Activated T-cell treated with anti-CD3 and anti-CD28 coated beads, Interleukin-2, amount 50 U/mL, for 1 hour (primary cell): ENCODE results near the gene SPOCK2.
"Not testable (repeated sequence)": the region's sequence is repeated elsewhere in the genome, so short reads cannot be mapped to it uniquely, and the experiment has no call there.

Source experiments
- DNase-seq: peaks from one replicate; pipeline ENCODE4 v3.0.0-alpha.2; 2020

The SPOCK2 gene

GRCh38 chr10:72087969-72088888 lies at the start of gene SPOCK2:
TSS of gene SPOCK2 (minus strand) at chr10:72088551. CDS start at chr10:72088328, 223 bp downstream.
- peak; percentile 78 for DNase-seq

GRCh38 chr10:72137583-72137982 lies 49.2 kb upstream of the SPOCK2 start:
- no peak for DNase-seq

GRCh38 chr10:72136225-72136624 lies 47.9 kb upstream of the SPOCK2 start:
- not testable (repeated sequence) for DNase-seq

GRCh38 chr10:72134785-72135767 lies 46.7 kb upstream of the SPOCK2 start:
- no peak for DNase-seq

GRCh38 chr10:72133517-72133916 lies 45.2 kb upstream of the SPOCK2 start:
- no peak for DNase-seq

- DNase-seq = no peak
Observed at GRCh38 chr10:72132854-72133253, 44.5 kb upstream of the SPOCK2 start.

GRCh38 chr10:72127571-72127970 lies 39.2 kb upstream of the SPOCK2 start:
- no peak for DNase-seq

GRCh38 chr10:72126872-72127232 lies 38.5 kb upstream of the SPOCK2 start:
- DNase-seq = no peak

- DNase-seq = no peak
Observed at GRCh38 chr10:72126184-72126871, 38.0 kb upstream of the SPOCK2 start.

- DNase-seq = no peak
Observed at GRCh38 chr10:72124989-72125388, 36.6 kb upstream of the SPOCK2 start.

- no peak for DNase-seq
Observed at GRCh38 chr10:72124381-72124780, 36.0 kb upstream of the SPOCK2 start.

- no peak for DNase-seq
Observed at GRCh38 chr10:72123616-72124015, 35.3 kb upstream of the SPOCK2 start.

- DNase-seq = no peak
Observed at GRCh38 chr10:72122221-72122620, 33.9 kb upstream of the SPOCK2 start.

- DNase-seq = no peak
Observed at GRCh38 chr10:72121389-72121788, 33.0 kb upstream of the SPOCK2 start.

GRCh38 chr10:72116372-72116771 lies 28.0 kb upstream of the SPOCK2 start:
- DNase-seq = no peak

- no peak for DNase-seq
Observed at GRCh38 chr10:72114706-72115450, 26.5 kb upstream of the SPOCK2 start.

GRCh38 chr10:72110673-72111401 lies 22.5 kb upstream of the SPOCK2 start:
- no peak for DNase-seq

- DNase-seq = no peak
Observed at GRCh38 chr10:72109636-72110157, 21.3 kb upstream of the SPOCK2 start.

- no peak for DNase-seq
Observed at GRCh38 chr10:72108830-72109635, 20.7 kb upstream of the SPOCK2 start.

GRCh38 chr10:72108004-72108370 lies 19.6 kb upstream of the SPOCK2 start:
- not testable (repeated sequence) for DNase-seq
